Measurements from ENCODE around the gene MALRD1. TPM values are rescaled to one million over a fixed set of nuclear protein-coding genes. Genes with fewer than 3 reads are reported as not detected.

MALRD1 gene
- total RNA-seq, 2 donors from 2014 or later: not detected

- H3K9me3 Mint-ChIP-seq: peaks cover 3 to 8% of the 10 kb centered on the region in 2 donors
- DNase-seq (no peak), ATAC-seq (replicated peaks in 1 of 2) (no peak)
- H3K4me1 Mint-ChIP-seq (ENCODE audit: low read depth): no peaks in the 10 kb centered on the region
- no peak overlapping the region for H3K27ac Mint-ChIP-seq
- H3K4me3 Mint-ChIP-seq: no peak overlapping the region
- H3K36me3 Mint-ChIP-seq (ENCODE audit: insufficient read depth in 2 of 2): peaks cover 0 to 3% of the 10 kb centered on the region in 2 donors
- no peaks in the 10 kb centered on the region for H3K27me3 Mint-ChIP-seq (ENCODE audit: low read depth)
These were observed 590.3 kb downstream of the MALRD1 start for GRCh38 chr10:19638896-19639233.

GRCh38 chr10:19640566-19641263, 592.1 kb downstream of the MALRD1 start:
- peaks cover 3 to 8% of the 10 kb centered on the region in 2 donors for H3K9me3 Mint-ChIP-seq
- ATAC-seq (replicated peaks in 1 of 2): no peak
- no peaks in the 10 kb centered on the region for H3K27me3 Mint-ChIP-seq (ENCODE audit: low read depth)
- H3K4me1 Mint-ChIP-seq (ENCODE audit: low read depth): no peaks in the 10 kb centered on the region
- H3K4me3 Mint-ChIP-seq: no peak overlapping the region
- H3K36me3 Mint-ChIP-seq (ENCODE audit: insufficient read depth in 2 of 2): peaks cover 0 to 2% of the 10 kb centered on the region in 2 donors
- no peak overlapping the region for H3K27ac Mint-ChIP-seq
- DNase-seq: no peak

- Mint-ChIP-seq H3K27me3 (ENCODE audit: low read depth) (no peaks in the 10 kb centered on the region), H3K4me3 (no peak overlapping the region)
These were observed 602.9 kb downstream of the MALRD1 start for GRCh38 chr10:19651549-19651948.

GRCh38 chr10:19652750-19653149, 604.1 kb downstream of the MALRD1 start:
- no peak for ATAC-seq (replicated peaks in 1 of 2)
- H3K27ac Mint-ChIP-seq: no peak overlapping the region
- H3K4me1 Mint-ChIP-seq (ENCODE audit: low read depth): no peaks in the 10 kb centered on the region
- peaks cover 4 to 5% of the 10 kb centered on the region in 2 donors for H3K9me3 Mint-ChIP-seq
- H3K27me3 Mint-ChIP-seq (ENCODE audit: low read depth): no peaks in the 10 kb centered on the region
- no peak for DNase-seq
- no peak overlapping the region for H3K4me3 Mint-ChIP-seq
- H3K36me3 Mint-ChIP-seq (ENCODE audit: insufficient read depth in 2 of 2): no peaks in the 10 kb centered on the region

More at GRCh38 chr10:19651549-19651948, 602.9 kb downstream of the MALRD1 start:
- ATAC-seq (replicated peaks in 1 of 2) (no peak), DNase-seq (no peak)
- H3K27ac Mint-ChIP-seq: no peak overlapping the region
- H3K36me3 Mint-ChIP-seq (ENCODE audit: insufficient read depth in 2 of 2): no peaks in the 10 kb centered on the region
- no peaks in the 10 kb centered on the region for H3K4me1 Mint-ChIP-seq (ENCODE audit: low read depth)
- H3K9me3 Mint-ChIP-seq: peaks cover 5% of the 10 kb centered on the region in 2 donors

- Mint-ChIP-seq H3K36me3 (ENCODE audit: insufficient read depth in 2 of 2) (no peaks in the 10 kb centered on the region), H3K27me3 (ENCODE audit: low read depth) (no peaks in the 10 kb centered on the region), H3K4me1 (ENCODE audit: low read depth) (no peaks in the 10 kb centered on the region), H3K27ac (no peak overlapping the region), H3K4me3 (no peak overlapping the region), H3K9me3 (peaks cover 4 to 5% of the 10 kb centered on the region in 2 donors)
- DNase-seq: no peak
- ATAC-seq (replicated peaks in 1 of 2): no peak
These were observed 605.3 kb downstream of the MALRD1 start for GRCh38 chr10:19653931-19654330.

GRCh38 chr10:19654576-19654975, 606.0 kb downstream of the MALRD1 start:
- DNase-seq: no peak
- no peak overlapping the region for H3K4me3 Mint-ChIP-seq
- H3K27ac Mint-ChIP-seq: no peak overlapping the region
- ATAC-seq (replicated peaks in 1 of 2): no peak
- no peaks in the 10 kb centered on the region for H3K36me3 Mint-ChIP-seq (ENCODE audit: insufficient read depth in 2 of 2)
- peaks cover 4 to 5% of the 10 kb centered on the region in 2 donors for H3K9me3 Mint-ChIP-seq
- no peaks in the 10 kb centered on the region for H3K27me3 Mint-ChIP-seq (ENCODE audit: low read depth)
- no peaks in the 10 kb centered on the region for H3K4me1 Mint-ChIP-seq (ENCODE audit: low read depth)

GRCh38 chr10:19656420-19657042, 607.9 kb downstream of the MALRD1 start:
- no peaks in the 10 kb centered on the region for H3K36me3 Mint-ChIP-seq (ENCODE audit: insufficient read depth in 2 of 2)
- ATAC-seq (replicated peaks in 1 of 2) (no peak), DNase-seq (no peak)
- H3K9me3 Mint-ChIP-seq: peaks cover 2 to 4% of the 10 kb centered on the region in 2 donors
- no peaks in the 10 kb centered on the region for H3K4me1 Mint-ChIP-seq (ENCODE audit: low read depth)
- no peaks in the 10 kb centered on the region for H3K27me3 Mint-ChIP-seq (ENCODE audit: low read depth)
- no peak overlapping the region for H3K27ac Mint-ChIP-seq
- no peak overlapping the region for H3K4me3 Mint-ChIP-seq

- H3K27me3 Mint-ChIP-seq (ENCODE audit: low read depth): no peaks in the 10 kb centered on the region
- H3K4me1 Mint-ChIP-seq (ENCODE audit: low read depth): no peaks in the 10 kb centered on the region
- H3K9me3 Mint-ChIP-seq: peaks cover 0 to 2% of the 10 kb centered on the region in 2 donors
- H3K36me3 Mint-ChIP-seq (ENCODE audit: insufficient read depth in 2 of 2): no peaks in the 10 kb centered on the region
- no peak overlapping the region for H3K27ac Mint-ChIP-seq
- ATAC-seq (replicated peaks in 1 of 2): no peak
- H3K4me3 Mint-ChIP-seq: no peak overlapping the region
- no peak for DNase-seq
These were observed 609.5 kb downstream of the MALRD1 start for GRCh38 chr10:19658131-19658530.

GRCh38 chr10:19658622-19659233, 610.1 kb downstream of the MALRD1 start:
- Mint-ChIP-seq H3K27me3 (ENCODE audit: low read depth) (no peaks in the 10 kb centered on the region), H3K9me3 (peaks cover 0 to 2% of the 10 kb centered on the region in 2 donors), H3K4me3 (no peak overlapping the region), H3K36me3 (ENCODE audit: insufficient read depth in 2 of 2) (no peaks in the 10 kb centered on the region), H3K4me1 (ENCODE audit: low read depth) (no peaks in the 10 kb centered on the region), H3K27ac (no peak overlapping the region)
- DNase-seq: no peak
- ATAC-seq (replicated peaks in 1 of 2): no peak

- ATAC-seq (replicated peaks in 1 of 2): no peak
- no peaks in the 10 kb centered on the region for H3K36me3 Mint-ChIP-seq (ENCODE audit: insufficient read depth in 2 of 2)
- no peaks in the 10 kb centered on the region for H3K9me3 Mint-ChIP-seq
- H3K4me1 Mint-ChIP-seq (ENCODE audit: low read depth): no peaks in the 10 kb centered on the region
- no peak overlapping the region for H3K27ac Mint-ChIP-seq
- H3K27me3 Mint-ChIP-seq (ENCODE audit: low read depth): no peaks in the 10 kb centered on the region
- DNase-seq: no peak
- H3K4me3 Mint-ChIP-seq: no peak overlapping the region
These were observed 611.5 kb downstream of the MALRD1 start for GRCh38 chr10:19659920-19660655.

GRCh38 chr10:19663344-19663743, 614.7 kb downstream of the MALRD1 start:
- H3K4me3 Mint-ChIP-seq: no peak overlapping the region
- H3K36me3 Mint-ChIP-seq (ENCODE audit: insufficient read depth in 2 of 2): no peaks in the 10 kb centered on the region
- no peaks in the 10 kb centered on the region for H3K27me3 Mint-ChIP-seq (ENCODE audit: low read depth)
- no peak overlapping the region for H3K27ac Mint-ChIP-seq
- DNase-seq (no peak), ATAC-seq (replicated peaks in 1 of 2) (no peak)
- H3K4me1 Mint-ChIP-seq (ENCODE audit: low read depth): no peaks in the 10 kb centered on the region
- H3K9me3 Mint-ChIP-seq: peaks cover 4 to 8% of the 10 kb centered on the region in 2 donors

- Mint-ChIP-seq H3K4me3 (no peak overlapping the region), H3K27ac (no peak overlapping the region), H3K27me3 (ENCODE audit: low read depth) (no peaks in the 10 kb centered on the region), H3K4me1 (ENCODE audit: low read depth) (no peaks in the 10 kb centered on the region), H3K9me3 (peaks cover 10 to 14% of the 10 kb centered on the region in 2 donors), H3K36me3 (ENCODE audit: insufficient read depth in 2 of 2) (no peaks in the 10 kb centered on the region)
- DNase-seq (no peak), ATAC-seq (replicated peaks in 1 of 2) (no peak)
These were observed 619.5 kb downstream of the MALRD1 start for GRCh38 chr10:19668116-19668515.

GRCh38 chr10:19676063-19676462, 627.5 kb downstream of the MALRD1 start:
- DNase-seq (no peak), ATAC-seq (replicated peaks in 1 of 2) (no peak)
- Mint-ChIP-seq H3K4me3 (no peak overlapping the region), H3K27me3 (ENCODE audit: low read depth) (no peaks in the 10 kb centered on the region), H3K27ac (no peak overlapping the region), H3K4me1 (ENCODE audit: low read depth) (no peaks in the 10 kb centered on the region), H3K9me3 (peaks cover 19 to 22% of the 10 kb centered on the region in 2 donors), H3K36me3 (ENCODE audit: insufficient read depth in 2 of 2) (peaks cover 1 to 6% of the 10 kb centered on the region in 2 donors)

Measured in activated T-cell treated with anti-CD3 and anti-CD28 coated beads, Interleukin-2, amount 50 U/mL, for 72 hours (primary cell).